HepG2 (cell line): Measurements from ENCODE around the gene HEATR5B. TPM values are rescaled to one million over a fixed set of nuclear protein-coding genes. Genes with fewer than 3 reads are reported as not detected.

Experiments used
- AGO1 ChIP-seq: fragments of 200-400 bp; formaldehyde crosslinking; IDR thresholded peaks from 2 replicates; pipeline ENCODE4 v1.6.1; 2017; ENCODE audit warnings: mild to moderate bottlenecking, low read depth, low read length, moderate library complexity; ENCODE audit not compliant: poor library complexity, severe bottlenecking
- ARNT2 ChIP-seq: sonication (generic); formaldehyde crosslinking; IDR thresholded peaks from 2 replicates; pipeline ENCODE4 v1.8.0; 2022; ENCODE audit warnings: mild to moderate bottlenecking, low read depth, missing genetic modification reagents, moderate library complexity
- ATF3 ChIP-seq: sonication (generic); formaldehyde crosslinking; IDR thresholded peaks from 2 replicates; pipeline ENCODE4 v1.4.0; 2020; ENCODE audit warnings: missing genetic modification reagents
- BCL6 ChIP-seq: IDR thresholded peaks from 2 replicates; pipeline ENCODE4 v1.6.1; 2016; ENCODE audit warnings: missing genetic modification reagents, missing compliant biosample characterization
- CHD2 ChIP-seq: IDR thresholded peaks from 2 replicates; pipeline ENCODE4 v1.6.1; 2011; ENCODE audit warnings: low read depth, low read length, improper control_type of control experiment
- ELF3 ChIP-seq: IDR thresholded peaks from 2 replicates; pipeline ENCODE4 v1.6.1; 2016; ENCODE audit warnings: missing genetic modification reagents, missing compliant biosample characterization
- MIER2 ChIP-seq: IDR thresholded peaks from 2 replicates; pipeline ENCODE4 v1.6.1; 2016; ENCODE audit warnings: missing biosample characterization, missing genetic modification reagents
- MLLT10 ChIP-seq: sonication (generic); formaldehyde crosslinking; IDR thresholded peaks from 2 replicates; pipeline ENCODE4 v1.4.0; 2020; ENCODE audit warnings: missing genetic modification reagents
- NFIC ChIP-seq: IDR thresholded peaks from 2 replicates; pipeline ENCODE4 v1.6.1; 2012; ENCODE audit warnings: mild to moderate bottlenecking, low read length, inconsistent platforms
- SNAPC4 ChIP-seq: sonication (generic); formaldehyde crosslinking; IDR thresholded peaks from 2 replicates; pipeline ENCODE4 v1.4.0; 2020; ENCODE audit warnings: mild to moderate bottlenecking, missing genetic modification reagents
- ZSCAN25 ChIP-seq: sonication (generic); formaldehyde crosslinking; IDR thresholded peaks from 2 replicates; pipeline ENCODE4 v1.8.0; 2022; ENCODE audit warnings: mild to moderate bottlenecking, missing genetic modification reagents
- ZSCAN30 ChIP-seq: sonication (generic); formaldehyde crosslinking; IDR thresholded peaks from 2 replicates; pipeline ENCODE4 v1.5.0; 2020; ENCODE audit warnings: mild to moderate bottlenecking, missing genetic modification reagents
- polyA plus RNA-seq, 8 experiments: library from polyadenylated mRNA; depleted of rRNA in 3 of 8; stranded (reverse) in 7 of 8; unstranded in 1 of 8; fragments of >200 nt; fragmentation: Illumina TruSeq in 4 of 8; extraction: Trizol in 4 of 8; gene quantifications; 2 replicates each; pipeline versions ENCODE4 v1.2.1 to v1.2.3, GENCODE V29; 2011 to 2016; ENCODE audit warnings: low read depth in 4 of 8, missing spikeins in 1 of 8, mixed read lengths in 1 of 8; ENCODE audit not compliant: insufficient read depth in 1 of 8
- total RNA-seq, 5 experiments: library from RNA; depleted of rRNA; stranded (reverse); fragments of >200 nt; fragmentation: Illumina TruSeq; extraction: Trizol; gene quantifications; 2 replicates each; pipeline ENCODE4 v1.2.3, GENCODE V29; 2016; ENCODE audit warnings: low read depth in 1 of 5
- TF ChIP-seq, protein P1 (sequence below): sonication (generic); formaldehyde crosslinking; IDR thresholded peaks from 2 replicates; pipeline ENCODE4 v1.4.0; 2020; ENCODE audit warnings: mild to moderate bottlenecking, missing genetic modification reagents
- TF ChIP-seq, protein P2 (sequence below): sonication (generic); formaldehyde crosslinking; IDR thresholded peaks from 2 replicates; pipeline ENCODE4 v1.5.1; 2020; ENCODE audit warnings: mild to moderate bottlenecking, moderate library complexity, missing genetic modification reagents

Gene HEATR5B
- total and polyA plus RNA-seq, 2 of the 13 experiments (the other 11 are each of a cell fraction or from before 2014, with no cell fraction given) = 12.7 to 16.3 TPM

DNA sequence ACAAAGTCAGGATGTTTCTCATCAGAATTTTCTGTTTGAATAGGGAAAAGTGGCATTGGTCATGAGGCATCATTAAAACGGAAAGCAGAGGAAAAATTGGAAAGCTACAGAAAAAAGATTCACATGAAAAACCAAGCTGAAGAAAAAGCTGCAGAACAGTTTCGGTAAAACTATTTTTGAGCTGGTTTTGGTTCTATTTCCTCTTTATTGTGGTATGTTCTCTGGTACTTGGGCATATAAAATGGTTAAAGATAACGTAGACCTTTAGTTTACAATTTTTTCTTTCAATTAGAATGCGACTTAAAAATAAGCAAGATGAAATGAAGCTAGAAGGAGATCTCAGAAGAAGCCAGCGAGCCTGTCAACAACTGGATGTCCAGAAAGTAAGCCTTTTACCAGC is 7.7 kb upstream of the HEATR5B start (continued):
- TF ChIP-seq SNAPC4 (CRISPR knock-in tag) (no peak), ELF3 (CRISPR knock-in tag) (no peak), NFIC (no peak), BCL6 (no peak), ARNT2 (no peak), ZSCAN30 (CRISPR knock-in tag) (no peak), ATF3 (CRISPR knock-in tag) (no peak), MLLT10 (no peak), ZSCAN25 (CRISPR knock-in tag) (no peak), CHD2 (no peak), AGO1 (no peak), MIER2 (CRISPR knock-in tag) (no peak)
- TF ChIP-seq, protein P1, sequence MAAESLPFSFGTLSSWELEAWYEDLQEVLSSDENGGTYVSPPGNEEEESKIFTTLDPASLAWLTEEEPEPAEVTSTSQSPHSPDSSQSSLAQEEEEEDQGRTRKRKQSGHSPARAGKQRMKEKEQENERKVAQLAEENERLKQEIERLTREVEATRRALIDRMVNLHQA = no peak
- TF ChIP-seq, protein P2, sequence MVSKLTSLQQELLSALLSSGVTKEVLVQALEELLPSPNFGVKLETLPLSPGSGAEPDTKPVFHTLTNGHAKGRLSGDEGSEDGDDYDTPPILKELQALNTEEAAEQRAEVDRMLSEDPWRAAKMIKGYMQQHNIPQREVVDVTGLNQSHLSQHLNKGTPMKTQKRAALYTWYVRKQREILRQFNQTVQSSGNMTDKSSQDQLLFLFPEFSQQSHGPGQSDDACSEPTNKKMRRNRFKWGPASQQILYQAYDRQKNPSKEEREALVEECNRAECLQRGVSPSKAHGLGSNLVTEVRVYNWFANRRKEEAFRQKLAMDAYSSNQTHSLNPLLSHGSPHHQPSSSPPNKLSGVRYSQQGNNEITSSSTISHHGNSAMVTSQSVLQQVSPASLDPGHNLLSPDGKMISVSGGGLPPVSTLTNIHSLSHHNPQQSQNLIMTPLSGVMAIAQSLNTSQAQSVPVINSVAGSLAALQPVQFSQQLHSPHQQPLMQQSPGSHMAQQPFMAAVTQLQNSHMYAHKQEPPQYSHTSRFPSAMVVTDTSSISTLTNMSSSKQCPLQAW (CRISPR knock-in tag) = no peak
